ENCODE measurements around the gene TLCD1. TPM values are rescaled to one million over a fixed set of nuclear protein-coding genes. Genes with fewer than 3 reads are reported as not detected.
"Not testable (repeated sequence)": the region's sequence is repeated elsewhere in the genome, so short reads cannot be mapped to it uniquely, and the experiment has no call there.

The TLCD1 gene
- total and polyA plus RNA-seq, 2 donors (not counting 3 experiments of a cell fraction or from before 2014, with no cell fraction given), result 2.6 to 6.8 TPM

DNA sequence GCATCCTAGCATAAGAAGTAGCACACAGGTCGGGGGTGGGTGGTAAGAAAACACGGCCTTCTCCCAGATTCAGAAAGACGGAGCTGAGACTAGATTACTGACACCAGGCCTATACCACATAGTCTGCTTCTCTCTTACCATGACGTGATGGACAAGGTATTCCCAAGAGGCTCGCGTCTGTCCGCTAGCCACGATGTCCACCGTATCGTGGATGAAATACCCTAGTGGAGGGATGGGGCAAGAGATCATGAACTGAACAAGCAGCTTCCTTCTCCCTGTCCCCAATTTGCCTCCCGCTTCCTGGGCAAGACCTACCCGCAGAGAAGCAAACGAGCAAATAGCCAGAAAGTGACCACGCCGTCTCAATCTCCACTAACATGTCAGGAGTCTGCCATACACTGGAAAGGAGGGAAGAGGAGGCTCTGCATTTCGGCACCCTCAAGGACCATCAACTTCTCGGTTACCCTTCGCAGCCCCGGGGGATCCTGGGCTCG, 820 bp downstream of the TLCD1 start:
- Histone ChIP-seq H3K27me3 (ENCODE audit: control insufficient read depth in 2 of 2, insufficient read depth in 2 of 2, low read length in 2 of 2) (no peaks in the 10 kb centered on the region), H2AFZ (ENCODE audit: low read depth, low read length) (no peak overlapping the region), H3K9me1 (replicated peaks; ENCODE audit: control insufficient read depth, extremely low read depth, insufficient read depth, low read length) (no peaks in the 10 kb centered on the region), H3K9ac (replicated peaks; ENCODE audit: extremely low read depth, insufficient read depth, low read length) (peak overlapping the region; percentile 14), H3K27ac (ENCODE audit: insufficient read depth, low read depth, low read length) (no peak overlapping the region), H3K79me2 (ENCODE audit: control insufficient read depth, insufficient read depth, low read length) (peaks cover 34% of the 10 kb centered on the region), H3K4me2 (ENCODE audit: insufficient read depth, low read length) (peak overlapping the region; percentile 37), H3K9me3 (replicated peaks; ENCODE audit: control insufficient read depth, insufficient read depth, low read length) (no peaks in the 10 kb centered on the region), H3K36me3 (ENCODE audit: control insufficient read depth in 2 of 2, extremely low read depth in 1 of 2, insufficient read depth in 2 of 2, low read length in 2 of 2) (peaks cover 17 to 19% of the 10 kb centered on the region in 2 experiments), H3K4me3 (replicated peaks in 1 of 3; ENCODE audit: insufficient read depth in 1 of 3, low read depth in 1 of 3, low read length in 3 of 3) (peak overlapping the region in 1 of 3 experiments; percentile 32), H4K20me1 (replicated peaks; ENCODE audit: control insufficient read depth, extremely low read depth, insufficient read depth, low read length) (no peaks in the 10 kb centered on the region), H3K4me1 (ENCODE audit: control insufficient read depth, extremely low read depth, insufficient read depth, low read length) (peaks cover 42% of the 10 kb centered on the region)
- peak; percentile 71 for FAIRE-seq
- TF ChIP-seq EZH2 (IDR thresholded peaks at IDR 0.05; ENCODE audit: borderline replicate concordance, low read depth, low read length, severe bottlenecking), result no peak
- peak; percentile 60 for TF ChIP-seq POLR2AphosphoS5 (IDR thresholded peaks at IDR 0.05; ENCODE audit: insufficient read depth, low read depth, low read length)
- peak; percentile 17 for TF ChIP-seq POLR2A (IDR thresholded peaks at IDR 0.05; ENCODE audit: low read depth, low read length)
- CTCF ChIA-PET, result interaction anchor here (2.3 to 13.7 kb wide), 4 partner anchors 13 to 391 kb away, joined by 21 to 602 read pairs (median 146); partner anchors contain the start of genes PHF12, PROCA1 and TRAF4
- DNase-seq (ENCODE audit: low read depth, low spot score), result peak; percentile 38
- dilution Hi-C loops (cut with MboI; ENCODE audit: extremely low pct_ligation_motif_present, low sequenced_read_pairs), result no loop called here
- TSS peak; percentile 35 for BruUV-seq (replicated peaks)
- intact Hi-C loops (cut with micrococcal nuclease), result no loop called here
- POLR2A ChIA-PET, result interaction anchor here (0.7 to 4.7 kb wide), 2 partner anchors 14 to 22 kb away, joined by 3 to 45 read pairs; no protein-coding TSS in a partner anchor

DNA sequence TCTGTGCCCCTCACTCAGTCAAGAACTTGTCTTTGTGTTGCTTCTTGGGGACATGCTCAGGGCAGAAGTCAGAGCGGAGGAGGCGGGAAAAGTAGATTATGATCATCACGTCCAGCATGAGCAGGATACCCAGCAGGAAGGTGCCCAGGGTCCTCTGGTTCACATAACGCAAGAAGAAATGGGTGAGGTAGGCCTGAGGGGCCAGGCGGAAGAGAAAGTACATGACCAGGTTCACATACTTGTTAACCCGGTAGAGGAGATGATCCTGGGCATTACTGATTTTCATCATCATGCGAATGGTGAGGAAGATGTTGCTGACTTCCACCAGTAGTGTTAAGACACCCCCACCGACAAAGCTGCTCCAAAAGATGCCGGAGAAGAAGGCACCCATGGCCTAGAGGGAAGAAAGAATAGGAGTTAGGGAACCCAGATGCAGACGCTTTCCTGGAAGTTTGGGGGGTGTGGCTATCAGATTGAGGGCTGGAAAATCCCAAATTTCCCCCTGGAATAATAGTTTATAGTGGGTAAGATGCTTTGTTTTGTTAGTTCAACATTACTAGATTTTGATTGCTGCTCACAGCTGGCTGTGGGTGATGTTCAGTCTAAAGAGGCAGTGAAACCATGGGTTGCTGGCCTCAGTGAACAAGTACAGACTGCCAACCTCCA, 1.4 kb downstream of the TLCD1 start:
- TF ChIP-seq GATA2 (IDR thresholded peaks at IDR 0.05; ENCODE audit: insufficient read depth, insufficient read length, low read depth, low read length) (no peak), JUN (IDR thresholded peaks at IDR 0.05; ENCODE audit: borderline replicate concordance, insufficient read depth, insufficient read length, low read depth) (no peak), FOS (IDR thresholded peaks at IDR 0.05; ENCODE audit: borderline replicate concordance, insufficient read depth, low read length) (no peak)
- TF ChIP-seq, protein P1, sequence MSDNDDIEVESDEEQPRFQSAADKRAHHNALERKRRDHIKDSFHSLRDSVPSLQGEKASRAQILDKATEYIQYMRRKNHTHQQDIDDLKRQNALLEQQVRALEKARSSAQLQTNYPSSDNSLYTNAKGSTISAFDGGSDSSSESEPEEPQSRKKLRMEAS (IDR thresholded peaks at IDR 0.05; ENCODE audit: insufficient read depth, insufficient read length), result no peak
- peaks cover 42% of the 10 kb centered on the region for H3K4me1 ChIP-seq (ENCODE audit: control insufficient read depth, extremely low read depth, insufficient read depth, low read length)
- H3K4me2 ChIP-seq (ENCODE audit: insufficient read depth, low read length), result no peak overlapping the region
- H3K4me3 ChIP-seq (replicated peaks in 1 of 3; ENCODE audit: insufficient read depth in 1 of 3, low read depth in 1 of 3, low read length in 3 of 3), result no peak overlapping the region
- no peak overlapping the region for H3K9ac ChIP-seq (replicated peaks; ENCODE audit: extremely low read depth, insufficient read depth, low read length)
- POLR2A ChIA-PET, result interaction anchor here (4.7 kb wide), 1 partner anchor 23 kb away, joined by 45 read pairs; no protein-coding TSS in a partner anchor
- no peaks in the 10 kb centered on the region for H3K9me3 ChIP-seq (replicated peaks; ENCODE audit: control insufficient read depth, insufficient read depth, low read length)
- no peak for DNase-seq (ENCODE audit: low read depth, low spot score)
- H3K27ac ChIP-seq (ENCODE audit: insufficient read depth, low read depth, low read length), result no peak overlapping the region
- CTCF ChIA-PET, result interaction anchor here (2.9 to 13.7 kb wide), 3 partner anchors 22 to 392 kb away, joined by 44 to 602 read pairs (median 249); partner anchors contain the start of genes PHF12 and TRAF4
- H3K9me1 ChIP-seq (replicated peaks; ENCODE audit: control insufficient read depth, extremely low read depth, insufficient read depth, low read length), result no peaks in the 10 kb centered on the region
- no peaks in the 10 kb centered on the region for H3K27me3 ChIP-seq (ENCODE audit: control insufficient read depth in 2 of 2, insufficient read depth in 2 of 2, low read length in 2 of 2)
- H3K36me3 ChIP-seq (ENCODE audit: control insufficient read depth in 2 of 2, extremely low read depth in 1 of 2, insufficient read depth in 2 of 2, low read length in 2 of 2), result peaks cover 17 to 19% of the 10 kb centered on the region in 2 experiments
- intact Hi-C loops (cut with micrococcal nuclease), result no loop called here
- no peaks in the 10 kb centered on the region for H4K20me1 ChIP-seq (replicated peaks; ENCODE audit: control insufficient read depth, extremely low read depth, insufficient read depth, low read length)
- dilution Hi-C loops (cut with MboI; ENCODE audit: extremely low pct_ligation_motif_present, low sequenced_read_pairs), result no loop called here
- no peak overlapping the region for H2AFZ ChIP-seq (ENCODE audit: low read depth, low read length)
- peaks cover 38% of the 10 kb centered on the region for H3K79me2 ChIP-seq (ENCODE audit: control insufficient read depth, insufficient read depth, low read length)
- BruUV-seq (replicated peaks), result no TSS peak
- FAIRE-seq, result no peak

DNA sequence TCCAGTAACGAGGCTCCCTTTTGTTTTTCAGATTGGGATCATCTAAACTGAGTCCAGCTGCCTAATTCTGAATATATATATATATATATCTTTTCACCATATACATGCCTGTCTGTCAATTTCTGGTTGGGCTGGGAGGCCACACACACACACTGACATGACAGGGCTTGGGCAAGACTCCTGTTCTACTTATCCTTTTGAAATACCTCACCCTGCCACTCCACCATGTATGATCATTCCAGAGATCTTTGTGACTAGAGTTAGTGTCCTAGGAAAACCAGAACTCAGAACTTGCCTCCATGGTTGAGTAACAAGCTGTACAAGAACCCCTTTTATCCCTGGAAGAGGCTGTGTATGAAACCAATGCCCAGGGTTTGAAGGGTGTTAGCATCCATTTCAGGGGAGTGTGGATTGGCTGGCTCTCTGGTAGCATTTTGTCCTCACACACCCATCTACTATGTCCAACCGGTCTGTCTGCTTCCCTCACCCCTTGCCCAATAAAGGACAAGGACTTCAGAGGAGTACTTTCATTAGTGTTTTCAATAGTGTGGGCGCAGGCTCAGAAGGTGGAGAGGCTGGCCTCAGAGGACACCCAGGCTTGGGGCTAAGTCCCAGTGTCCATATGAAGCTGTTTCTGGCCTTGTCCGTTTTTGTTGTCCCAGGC, 2.1 kb downstream of the TLCD1 start:
- POLR2A ChIA-PET, result interaction anchor here (0.6 kb wide), 1 partner anchor 189 kb away, joined by 3 read pairs; no protein-coding TSS in a partner anchor

More for the DNA sequence above, 2.1 kb downstream of the TLCD1 start:
- H3K4me3 ChIP-seq (replicated peaks in 1 of 3; ENCODE audit: insufficient read depth in 1 of 3, low read depth in 1 of 3, low read length in 3 of 3); H3K27me3 ChIP-seq (ENCODE audit: control insufficient read depth in 2 of 2, insufficient read depth in 2 of 2, low read length in 2 of 2); BruUV-seq (replicated peaks); H4K20me1 ChIP-seq (replicated peaks; ENCODE audit: control insufficient read depth, extremely low read depth, insufficient read depth, low read length); H3K4me2 ChIP-seq (ENCODE audit: insufficient read depth, low read length); DNase-seq (ENCODE audit: low read depth, low spot score); H2AFZ ChIP-seq (ENCODE audit: low read depth, low read length); H3K9me1 ChIP-seq (replicated peaks; ENCODE audit: control insufficient read depth, extremely low read depth, insufficient read depth, low read length); H3K9me3 ChIP-seq (replicated peaks; ENCODE audit: control insufficient read depth, insufficient read depth, low read length); FAIRE-seq; intact Hi-C loops (cut with micrococcal nuclease); dilution Hi-C loops (cut with MboI; ENCODE audit: extremely low pct_ligation_motif_present, low sequenced_read_pairs); H3K9ac ChIP-seq (replicated peaks; ENCODE audit: extremely low read depth, insufficient read depth, low read length); H3K27ac ChIP-seq (ENCODE audit: insufficient read depth, low read depth, low read length): not testable (repeated sequence)
- Histone ChIP-seq H3K4me1 (ENCODE audit: control insufficient read depth, extremely low read depth, insufficient read depth, low read length) (peaks cover 42% of the 10 kb centered on the region), H3K36me3 (ENCODE audit: control insufficient read depth in 2 of 2, extremely low read depth in 1 of 2, insufficient read depth in 2 of 2, low read length in 2 of 2) (peaks cover 17 to 19% of the 10 kb centered on the region in 2 experiments), H3K79me2 (ENCODE audit: control insufficient read depth, insufficient read depth, low read length) (peaks cover 38% of the 10 kb centered on the region)
- CTCF ChIA-PET, result interaction anchor here (13.7 kb wide), 1 partner anchor 23 kb away, joined by 602 read pairs; the partner anchor contains the start of gene TRAF4
